Endodermal cell (in vitro differentiated cells): ENCODE data around the gene CFAP46. TPM values are rescaled to one million over a fixed set of nuclear protein-coding genes. Genes with fewer than 3 reads are reported as not detected.

Experiments used
- DNase-seq: peaks from one replicate; pipeline ENCODE4 v3.0.0-alpha.2; 2017
- H3K27ac ChIP-seq: 2 replicates; pipeline ENCODE4 v1.5.1; 2013; ENCODE audit warnings: mild to moderate bottlenecking, low read depth, low read length, moderate library complexity
- H3K27me3 ChIP-seq: 2 replicates; pipeline ENCODE4 v1.6.1; 2013; ENCODE audit warnings: mild to moderate bottlenecking, low read length, moderate library complexity; ENCODE audit not compliant: insufficient read depth, control insufficient read depth, poor library complexity, severe bottlenecking
- H3K36me3 ChIP-seq: 2 replicates; pipeline ENCODE4 v1.7.0; 2013; ENCODE audit warnings: mild to moderate bottlenecking, low read length, moderate library complexity; ENCODE audit not compliant: control insufficient read depth, insufficient read depth
- H3K4me1 ChIP-seq: one replicate; pipeline ENCODE4 v1.7.0; 2013; ENCODE audit warnings: low read length; ENCODE audit not compliant: control insufficient read depth, insufficient read depth
- H3K4me3 ChIP-seq: 2 replicates; pipeline ENCODE4 v1.5.1; 2013; ENCODE audit warnings: mild to moderate bottlenecking, low read length, moderate library complexity
- H3K9ac ChIP-seq: 2 replicates; pipeline ENCODE4 v1.6.1; 2013; ENCODE audit warnings: mild to moderate bottlenecking, low read length, moderate library complexity; ENCODE audit not compliant: poor library complexity, severe bottlenecking; ENCODE audit errors: extremely low read depth
- H3K9me3 ChIP-seq: 2 replicates; pipeline ENCODE4 v1.6.1; 2013; ENCODE audit warnings: mild to moderate bottlenecking, low read length, moderate library complexity; ENCODE audit not compliant: control insufficient read depth
- H3K27ac Mint-ChIP-seq: 2 replicates; pipeline ENCODE4 v1.8.0; 2020; ENCODE audit warnings: mixed read lengths
- H3K27me3 Mint-ChIP-seq: 2 replicates; pipeline ENCODE4 v1.8.0; 2021; ENCODE audit warnings: mild to moderate bottlenecking, mixed read lengths; ENCODE audit not compliant: insufficient read depth
- H3K36me3 Mint-ChIP-seq: 2 replicates; pipeline ENCODE4 v1.8.0; 2020; ENCODE audit warnings: low read depth, mixed read lengths
- H3K4me1 Mint-ChIP-seq: 2 replicates; pipeline ENCODE4 v1.8.0; 2020; ENCODE audit warnings: mixed read lengths
- H3K4me3 Mint-ChIP-seq: 2 replicates; pipeline ENCODE4 v1.8.0; 2020; ENCODE audit warnings: mild to moderate bottlenecking, moderate library complexity, mixed read lengths
- H3K9me3 Mint-ChIP-seq: 2 replicates; pipeline ENCODE4 v1.8.0; 2020; ENCODE audit warnings: mild to moderate bottlenecking, mixed read lengths
- CTCF ChIP-seq: fragments of 200-600 bp; sonication (generic); conservative IDR thresholded peaks from 2 replicates; pipeline ENCODE4 v1.5.0; 2021; ENCODE audit warnings: antibody characterized with exemption, mild to moderate bottlenecking
- WGBS, 2 experiments: methylation state at CpG; one replicate each; pipeline versions ENCODE4 v1.1.5 to v1.1.7; 2013; ENCODE audit warnings: missing lambda C conversion rate in 2 of 2, mixed read lengths in 1 of 2; ENCODE audit not compliant: insufficient coverage in 1 of 2, insufficient read length in 1 of 2; 5-methylcytosine and 5-hydroxymethylcytosine counted together
- long read RNA-seq, 4 experiments: library from polyadenylated mRNA in 2 of 4; library from RNA in 1 of 4; library from capped mRNA in 1 of 4; stranded (forward) in 3 of 4; unstranded in 1 of 4; transcript quantifications; one replicate each; pipeline ENCODE4 v2.0.0, GENCODE V29; 2020 to 2021; ENCODE audit warnings: inconsistent platforms in 1 of 4
- polyA plus RNA-seq, 2 experiments: library from polyadenylated mRNA; stranded (reverse); fragments of 50-300 nt; gene quantifications; one replicate each; pipeline ENCODE4 v1.2.3, GENCODE V29; 2013
- total RNA-seq, 2 donors: library from RNA; stranded (reverse); fragmentation: NEBNext Ultra II Directional in 1 of 2; extraction: Animal tissue kit (Norgen Biotek cat#: 25700) in 1 of 2; gene quantifications; 2 replicates in 1 of 2; 3 replicates in 1 of 2; pipeline ENCODE4 v1.2.1, GENCODE V29; 2021

CFAP46 gene
- 10 to 100 TPM in 1 of 2 donors, 1 to 10 TPM in 1; 9.9 to 10.5 TPM for total RNA-seq
- polyA plus RNA-seq (2013, experiment 1 of 2) = 4.3 TPM
- 2.9 TPM for polyA plus RNA-seq (2013, experiment 2 of 2)
- long read RNA-seq, experiment 1, partial matches to known transcripts = 1 of 3 reads
- long read RNA-seq, experiment 1, other reads (novel, unspliced or antisense) = 1 of 3 reads
- long read RNA-seq, experiment 2, partial matches to known transcripts = 9 of 24 reads
- long read RNA-seq, experiment 2, other reads (novel, unspliced or antisense) = 13 of 24 reads
- long read RNA-seq, experiment 3, partial matches to known transcripts = 3 of 31 reads
- long read RNA-seq, experiment 3, other reads (novel, unspliced or antisense) = 22 of 31 reads
- long read RNA-seq, experiment 4, transcript CFAP46-206 (6 exons, 1,156 nt) = major isoform, 8 of 13 reads
- long read RNA-seq, experiment 4, partial matches to known transcripts = 3 of 13 reads
- long read RNA-seq, experiment 4, other reads (novel, unspliced or antisense) = 1 of 13 reads

DNA sequence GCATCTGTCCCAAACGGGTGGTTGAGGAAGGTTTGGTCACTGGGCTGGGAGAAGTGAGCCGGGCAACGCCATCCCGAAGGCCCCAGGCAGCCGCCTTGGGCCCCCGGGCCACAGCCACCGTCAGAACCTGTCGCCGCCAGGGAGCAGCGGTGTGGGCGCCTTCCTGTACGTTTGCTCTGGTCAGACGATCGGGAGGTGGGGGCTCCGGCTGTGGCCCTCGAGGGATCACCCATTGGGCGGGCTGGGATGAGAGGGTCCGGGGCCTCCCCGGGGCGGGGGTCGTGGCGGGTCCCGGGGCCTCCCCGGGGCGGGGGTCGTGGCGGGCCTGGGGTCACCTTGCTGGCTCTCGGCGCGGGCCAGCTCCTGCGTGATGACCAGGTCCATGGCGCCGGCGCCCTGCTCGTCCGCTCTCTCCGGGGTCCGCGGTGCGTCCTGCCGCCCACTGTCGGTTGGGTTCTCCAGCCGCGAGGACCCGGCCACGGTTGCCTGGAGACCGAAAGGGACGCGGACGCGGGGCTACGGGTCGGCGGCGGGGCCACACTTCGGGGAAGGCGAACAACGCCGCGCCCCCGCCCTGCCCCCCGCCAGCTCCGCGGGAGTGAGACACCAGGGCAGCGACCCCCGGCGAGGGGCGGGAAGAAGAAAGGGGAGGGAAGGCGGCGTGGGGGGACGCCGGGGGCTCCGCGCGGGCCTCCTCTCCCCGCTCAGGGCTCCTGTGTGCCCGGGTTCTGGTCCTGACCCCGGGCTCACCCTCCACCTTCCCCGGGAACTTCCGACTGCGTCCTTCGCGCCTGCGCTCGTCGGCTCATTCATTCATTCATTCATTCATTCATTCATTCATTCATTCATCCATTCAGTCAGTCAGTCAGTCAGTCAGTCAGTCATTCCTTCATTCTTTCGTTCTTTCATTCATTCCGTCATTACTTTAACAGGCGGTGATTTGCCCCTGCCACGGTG lies at the start of gene CFAP46:
CFAP46 (minus strand) TSS at position 470 of the 957 bp plus-strand sequence; CDS start at position 384, 86 bp downstream.
- peaks cover 7% of the 10 kb centered on the region for H3K27me3 Mint-ChIP-seq
- peaks cover 5% of the 10 kb centered on the region for H3K4me1 Mint-ChIP-seq
- Histone ChIP-seq H3K4me3 (peak within 1 kb of the TSS; percentile 84), H3K27ac (no peak within 1 kb of the TSS), H3K4me1 (no peaks in the 10 kb centered on the region), H3K9me3 (no peaks in the 10 kb centered on the region), H3K36me3 (peaks cover 18% of the 10 kb centered on the region), H3K27me3 (no peaks in the 10 kb centered on the region), H3K9ac (peak within 1 kb of the TSS; percentile 15)
- H3K36me3 Mint-ChIP-seq = peaks cover 7% of the 10 kb centered on the region
- H3K27ac Mint-ChIP-seq = peak within 1 kb of the TSS; percentile 52
- peak; percentile 93 for DNase-seq
- WGBS, 2 experiments = 6 to 9% methylated on average over 23 to 90 of the region's 90 CpGs
- no peaks in the 10 kb centered on the region for H3K9me3 Mint-ChIP-seq
- H3K4me3 Mint-ChIP-seq = peak within 1 kb of the TSS; percentile 61
- TF ChIP-seq CTCF = peak; percentile 52

- DNase-seq = no peak
- Mint-ChIP-seq H3K27me3 (no peaks in the 10 kb centered on the region), H3K36me3 (no peaks in the 10 kb centered on the region), H3K4me3 (no peak overlapping the region), H3K27ac (no peak overlapping the region), H3K4me1 (no peaks in the 10 kb centered on the region), H3K9me3 (no peaks in the 10 kb centered on the region)
- 91 to 100% methylated on average over 3 to 19 of the region's 20 CpGs for WGBS, 2 experiments
- Histone ChIP-seq H3K4me1 (no peaks in the 10 kb centered on the region), H3K27me3 (no peaks in the 10 kb centered on the region), H3K4me3 (no peak overlapping the region), H3K9ac (no peak overlapping the region), H3K9me3 (no peaks in the 10 kb centered on the region), H3K36me3 (no peaks in the 10 kb centered on the region), H3K27ac (no peak overlapping the region)
- no peak for TF ChIP-seq CTCF
Observed at GRCh38 chr10:132991706-132992432, 49.5 kb upstream of the CFAP46 start.
